Occipital lobe (tissue), 2 donors: ENCODE data around the gene SND1. TPM values are rescaled to one million over a fixed set of nuclear protein-coding genes. Genes with fewer than 3 reads are reported as not detected.

Source experiments
- DNase-seq: peaks from one replicate; lab custom pipeline; 2025; lab: John Stamatoyannopoulos, UW
- total RNA-seq: library from RNA; depleted of rRNA; stranded (reverse); fragments of >200 nt; gene quantifications from one replicate; pipeline ENCODE4 v1.2.3, GENCODE V29; 2014

The SND1 gene
- total RNA-seq, 1 donor from 2014 or later, result 65.8 TPM

DNA sequence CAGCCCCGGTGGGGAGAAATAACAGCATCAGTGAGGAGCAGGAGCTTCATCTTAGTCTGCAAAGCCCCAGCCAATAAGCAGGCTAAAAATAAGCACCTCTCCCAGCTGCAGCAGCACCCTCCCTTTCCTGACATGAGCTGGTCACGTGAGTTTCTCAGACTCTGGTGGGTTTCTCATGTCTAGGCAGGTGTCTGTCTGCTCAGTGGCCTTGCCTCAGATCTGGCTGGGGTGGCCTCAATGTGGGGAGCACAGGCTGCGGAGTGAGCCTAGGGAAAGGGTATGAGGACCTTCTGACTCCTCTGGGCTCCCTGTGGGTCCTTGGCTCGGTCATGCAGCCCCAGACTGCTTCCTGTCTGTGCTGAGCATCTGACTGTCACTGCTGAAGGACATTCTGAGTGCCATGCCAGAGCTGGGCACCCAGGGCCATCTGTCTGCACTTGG is 460.8 kb downstream of the SND1 start:
- no peak for DNase-seq

DNA sequence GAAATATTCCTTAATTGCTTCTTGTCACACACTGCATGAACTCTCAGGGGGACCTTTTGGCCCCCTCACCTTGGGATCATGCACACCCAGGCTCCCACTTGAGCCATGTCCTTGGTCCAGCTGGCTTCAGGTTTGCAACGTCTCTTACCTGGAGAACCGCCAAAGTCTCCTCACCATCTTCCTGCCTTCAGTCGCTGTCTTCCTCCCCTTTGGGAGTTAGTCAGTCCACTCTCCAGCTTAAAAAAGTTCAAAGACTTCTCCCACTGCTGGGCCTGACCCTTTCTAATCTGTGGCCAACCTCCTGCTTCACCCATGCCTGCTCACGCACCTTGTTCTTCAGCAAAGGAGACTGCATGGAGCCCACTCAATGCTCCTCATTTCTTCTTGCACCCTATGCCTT is 461.8 kb downstream of the SND1 start:
- no peak for DNase-seq

DNA sequence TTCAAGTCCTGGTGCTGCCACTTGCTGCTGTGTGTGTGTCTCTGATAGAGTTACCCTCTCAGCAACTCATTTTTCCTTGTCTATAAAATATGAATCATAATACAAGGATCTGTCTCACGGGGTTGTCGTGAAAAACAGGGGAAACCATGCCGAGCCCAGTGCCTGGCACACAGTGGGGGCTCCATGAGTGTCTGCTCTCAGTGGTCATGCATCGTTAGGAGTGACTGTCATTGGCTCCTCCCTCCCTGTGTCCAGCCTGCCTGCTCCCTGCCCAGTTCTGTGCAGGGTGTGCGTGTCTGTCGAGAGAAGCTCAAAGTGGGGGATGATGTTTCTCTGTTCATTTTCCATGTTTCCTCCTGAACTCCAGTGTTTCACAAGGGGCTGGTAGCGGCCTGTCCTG is 462.8 kb downstream of the SND1 start:
- DNase-seq, result no peak

DNA sequence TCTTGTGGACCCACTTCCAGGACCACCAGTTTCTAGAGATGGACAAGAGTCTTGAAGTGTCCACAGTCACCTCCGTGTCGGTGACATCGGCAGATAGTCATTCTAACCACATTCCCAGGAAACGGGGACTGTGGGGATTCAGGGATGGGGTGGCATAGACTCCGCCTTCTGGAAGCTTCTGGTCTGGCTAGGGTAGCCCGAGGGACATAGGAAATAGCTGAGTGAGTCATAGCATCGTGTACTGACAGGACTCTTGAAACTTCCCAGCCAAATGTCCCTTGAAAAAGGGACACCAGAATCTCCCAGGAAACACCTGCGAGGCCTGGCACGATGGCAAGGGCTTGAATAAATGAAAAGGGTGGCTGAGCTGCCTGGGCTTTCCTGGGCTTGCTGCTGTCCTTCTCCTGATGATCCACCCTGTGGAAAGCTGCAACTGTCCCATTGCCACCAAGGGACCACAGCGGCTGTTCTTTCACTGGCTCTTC is 463.4 kb downstream of the SND1 start:
- no peak for DNase-seq

DNA sequence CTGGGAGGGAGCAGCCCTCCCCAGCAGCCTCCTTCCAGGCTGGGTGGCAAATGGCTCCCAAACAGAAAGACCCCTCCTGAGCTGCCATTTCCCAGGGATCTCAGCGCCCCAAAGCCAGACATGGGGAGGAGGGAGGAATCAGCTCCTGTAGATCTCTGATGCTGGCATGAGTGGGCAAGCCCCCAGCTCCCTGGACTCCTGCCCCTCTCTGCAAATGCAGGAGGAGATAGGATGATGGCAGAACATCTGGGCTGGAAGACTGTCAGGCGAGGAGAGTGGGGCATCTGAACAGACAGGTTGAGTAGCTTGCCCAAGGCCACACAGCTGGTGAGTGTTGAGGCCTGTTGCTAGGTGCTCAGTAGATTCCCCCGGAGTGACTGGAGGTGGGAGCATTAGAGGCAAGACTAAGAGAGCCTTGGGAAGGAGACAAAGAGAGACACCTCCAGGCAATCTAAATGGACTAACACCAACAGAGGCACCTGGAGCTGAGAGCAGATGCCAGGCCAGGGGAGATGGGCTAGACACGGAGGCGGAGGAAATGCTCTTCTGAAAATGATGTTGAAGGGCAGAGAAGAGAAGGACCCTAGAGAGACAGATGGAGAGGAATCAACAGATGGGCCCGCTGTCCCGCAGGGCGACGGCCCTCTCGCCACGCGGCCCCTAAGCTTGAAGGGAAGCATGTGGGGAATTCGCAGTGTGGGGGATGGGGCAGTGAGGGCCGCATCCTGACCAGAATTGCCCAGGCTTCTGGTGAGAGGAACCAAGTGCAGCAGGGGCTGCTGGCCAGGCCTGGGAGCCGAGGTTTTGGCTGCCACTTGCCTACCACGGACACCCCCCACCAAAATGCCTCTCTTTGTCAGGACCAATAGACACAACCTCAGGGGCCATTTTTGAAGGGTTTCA is 464.1 kb downstream of the SND1 start:
- DNase-seq, result no peak

DNA sequence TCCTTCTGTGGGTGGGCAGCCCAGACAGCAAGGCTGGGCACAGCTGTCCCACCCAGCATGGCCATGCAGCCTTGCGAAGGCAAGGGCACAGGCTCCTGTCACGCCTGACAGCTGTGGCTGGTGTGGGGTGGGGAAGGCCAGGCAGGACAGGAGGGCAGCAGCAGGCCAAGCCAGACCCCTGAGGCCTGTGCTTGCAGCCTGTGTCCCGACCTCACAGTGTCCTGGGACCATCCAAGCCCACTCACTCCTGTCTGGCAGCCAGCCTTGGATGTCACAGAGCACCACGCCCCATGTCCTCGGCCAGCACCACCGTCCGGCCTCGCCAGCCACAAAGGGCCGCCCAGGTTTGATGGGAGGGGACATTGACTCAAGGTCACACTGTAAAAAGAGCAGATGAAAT is 464.7 kb downstream of the SND1 start:
- no peak for DNase-seq

DNA sequence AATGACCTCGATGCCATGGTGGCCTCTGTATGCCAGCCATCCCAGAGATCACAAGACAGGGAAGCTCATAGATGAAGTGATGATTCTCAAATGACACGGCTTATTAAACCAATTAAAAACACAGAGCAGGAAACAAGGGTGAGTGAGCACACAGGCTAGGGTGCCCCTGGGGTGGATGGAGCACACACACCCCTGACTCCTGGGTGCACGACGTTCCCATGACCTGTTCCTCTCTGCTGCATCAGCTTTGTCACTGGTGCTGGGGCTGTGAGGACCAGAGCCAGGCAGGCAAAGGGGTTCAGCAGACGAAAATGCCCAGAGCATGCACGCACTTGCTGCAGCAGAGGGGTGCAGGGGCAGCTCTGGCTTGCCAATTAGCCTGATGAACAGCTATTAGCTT is 465.7 kb downstream of the SND1 start:
- DNase-seq, result no peak

DNA sequence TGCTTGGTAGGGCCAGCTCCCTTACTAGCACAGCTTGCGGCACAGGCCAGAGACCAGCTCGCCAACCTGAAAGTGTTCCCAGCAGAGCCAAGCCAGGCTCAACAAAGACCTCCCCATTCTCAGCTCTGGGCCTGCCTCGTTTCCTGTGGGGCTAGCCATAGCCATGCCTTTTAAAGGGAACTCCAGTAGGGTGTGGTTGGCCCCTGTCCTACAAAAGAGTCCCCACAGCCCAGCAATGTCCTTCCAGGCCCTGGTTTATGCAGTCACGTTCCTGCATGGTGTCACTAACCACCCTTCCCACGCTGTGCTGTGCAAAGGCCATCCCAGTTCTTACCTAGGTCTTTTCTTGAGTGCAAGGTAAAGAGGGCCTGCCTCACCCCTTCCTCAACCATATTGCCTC is 467.0 kb downstream of the SND1 start:
- no peak for DNase-seq

DNA sequence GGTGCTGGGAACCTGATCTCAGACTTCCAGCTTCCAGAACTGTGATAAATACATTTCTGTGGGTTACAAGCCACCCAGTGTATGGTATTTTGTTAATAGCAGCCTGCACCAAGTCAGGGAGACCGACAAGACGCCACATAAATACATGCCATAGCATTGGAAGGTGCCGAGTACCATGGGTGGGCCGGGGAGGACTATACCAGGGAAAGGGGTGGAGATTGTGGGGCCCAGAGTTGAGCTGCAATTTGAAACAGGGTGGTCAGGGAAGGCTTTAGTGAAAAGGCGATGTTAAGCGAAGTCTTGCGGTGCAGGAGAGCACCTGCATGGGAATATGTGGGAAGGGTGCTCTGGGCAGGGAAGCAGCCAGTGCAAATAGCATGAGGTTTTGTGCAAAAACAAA is 468.1 kb downstream of the SND1 start:
- no peak for DNase-seq

DNA sequence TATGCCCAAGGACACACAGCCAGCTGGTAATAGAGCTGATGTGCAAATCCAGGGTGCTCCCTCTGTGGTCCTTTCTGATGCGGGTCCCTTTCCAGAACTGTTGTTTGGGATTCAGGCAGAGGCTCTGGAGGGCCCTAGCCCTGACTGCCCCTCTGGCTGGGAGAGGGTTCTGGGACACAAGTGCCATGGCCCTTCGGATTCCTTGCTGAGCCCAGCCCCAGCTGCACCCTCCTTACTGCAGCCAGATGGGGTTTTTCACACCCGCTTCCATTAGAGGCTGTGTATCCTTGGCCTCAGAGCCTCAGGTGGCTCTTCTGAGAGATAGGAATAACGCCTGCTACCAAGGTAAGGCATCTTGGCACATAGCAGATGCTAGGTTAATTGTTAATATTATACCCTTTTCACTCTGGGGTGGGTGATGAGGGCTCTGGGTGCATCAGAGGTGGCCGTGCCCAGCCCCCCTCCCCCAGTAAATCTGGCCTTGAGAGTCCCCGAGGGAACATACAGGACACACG is 469.0 kb downstream of the SND1 start:
- DNase-seq, result no peak

DNA sequence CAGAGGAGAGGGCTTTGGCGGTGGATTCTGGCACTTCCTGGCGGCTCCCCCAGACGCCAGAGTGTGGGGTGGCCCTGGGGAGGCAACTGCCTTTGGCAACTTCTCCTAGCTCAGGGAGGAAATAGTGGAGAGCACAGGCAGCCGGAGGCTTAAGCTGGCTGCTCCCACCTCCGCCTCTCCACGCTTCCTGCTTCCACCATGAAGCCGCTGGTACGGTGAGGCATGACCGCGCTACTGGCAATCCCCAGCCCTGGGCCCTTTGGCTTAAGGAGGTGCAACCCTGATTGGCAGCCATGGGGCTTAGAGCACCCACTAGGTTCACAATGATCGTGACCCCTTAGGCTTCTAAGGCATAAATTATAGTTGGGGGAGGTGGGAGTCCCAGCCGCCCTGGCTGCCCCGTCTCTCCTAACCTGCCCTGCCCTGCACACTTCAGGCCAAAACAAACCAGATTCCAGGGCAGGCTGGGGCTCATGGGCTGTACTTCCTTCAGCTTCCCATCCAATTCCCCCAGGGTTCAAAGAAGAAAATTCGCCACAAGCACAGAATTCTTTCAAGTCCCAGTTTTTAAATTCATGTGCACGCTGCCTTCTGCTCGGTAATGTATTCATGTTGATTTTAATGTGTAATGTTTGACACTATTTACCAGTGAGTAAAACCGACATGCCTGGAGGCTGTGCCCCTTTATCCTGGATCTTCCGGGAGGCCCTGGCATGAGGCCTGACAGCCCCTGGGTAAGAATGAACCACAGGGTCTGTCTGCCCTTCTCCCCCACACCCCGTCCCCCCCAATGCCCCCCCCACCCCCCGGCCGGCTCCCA is 469.9 kb downstream of the SND1 start:
- no peak for DNase-seq

DNA sequence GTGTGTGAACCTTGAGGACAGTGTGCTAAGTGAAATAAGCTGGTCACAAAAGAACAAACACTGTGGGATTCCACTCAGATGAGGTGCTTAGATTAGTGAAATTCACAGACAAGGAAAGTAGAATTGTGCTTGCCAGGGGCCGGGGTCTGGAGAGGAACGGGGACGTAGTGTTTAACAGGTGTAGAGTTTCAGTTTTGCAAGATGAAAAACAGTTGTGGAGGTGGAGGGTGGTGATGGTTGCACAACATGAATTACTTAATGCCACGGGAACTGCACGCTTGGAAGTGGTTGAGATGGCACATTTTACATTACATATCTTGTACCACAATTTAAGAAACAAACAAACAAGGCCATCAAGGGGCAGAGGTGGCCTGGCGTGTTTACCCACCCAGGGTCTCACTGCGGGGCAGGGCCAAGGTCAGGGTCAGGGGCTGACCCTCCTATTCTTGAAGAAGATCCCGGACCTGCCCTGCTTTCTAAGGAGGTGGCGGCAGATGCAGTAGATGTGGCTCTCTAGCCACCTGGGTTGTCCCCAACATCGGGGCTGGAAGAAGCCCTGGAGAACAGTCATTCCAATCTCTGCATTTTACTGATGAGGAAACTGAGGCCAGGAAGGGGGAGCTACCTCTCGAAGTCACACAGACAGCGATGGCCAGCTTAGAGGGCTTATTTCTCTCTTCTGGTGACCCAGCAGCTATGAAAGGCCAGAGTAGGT is 470.7 kb downstream of the SND1 start:
- no peak for DNase-seq

DNA sequence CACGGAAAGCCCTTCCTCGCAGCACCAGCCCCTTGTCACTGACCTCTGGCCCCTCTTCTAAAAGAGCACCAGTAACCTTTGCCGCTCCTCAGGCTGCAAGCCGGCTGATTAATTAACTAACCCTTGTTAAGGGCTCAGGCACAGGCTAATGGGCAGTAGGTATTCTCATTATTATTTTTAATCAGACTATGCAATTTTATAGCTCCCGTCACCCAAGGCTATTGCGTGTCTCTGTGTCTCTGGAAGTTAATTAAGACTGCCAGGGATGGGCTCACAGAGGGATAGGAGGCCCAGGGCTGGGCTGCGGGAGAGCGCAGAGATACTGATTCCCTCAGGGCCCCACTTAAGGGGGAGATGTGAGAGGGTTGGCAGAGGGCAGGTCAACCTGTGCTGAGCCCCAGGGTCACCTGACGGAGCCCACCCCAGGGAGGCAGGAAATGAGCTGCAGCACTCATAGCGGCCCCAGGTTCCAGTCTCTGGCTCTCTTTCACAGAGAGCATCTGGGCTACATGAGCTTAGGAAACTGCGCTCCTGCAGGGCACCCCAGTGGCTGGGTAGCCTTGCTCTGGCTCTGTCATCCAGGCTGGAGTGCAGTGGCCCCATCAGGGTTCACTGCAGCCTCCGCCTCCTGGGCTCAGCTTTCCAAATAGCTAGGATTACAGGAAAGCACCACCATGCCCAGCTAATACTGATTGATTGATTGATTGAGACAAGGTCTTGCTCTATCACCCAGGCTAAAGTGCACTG is 471.5 kb downstream of the SND1 start:
- DNase-seq, result no peak

DNA sequence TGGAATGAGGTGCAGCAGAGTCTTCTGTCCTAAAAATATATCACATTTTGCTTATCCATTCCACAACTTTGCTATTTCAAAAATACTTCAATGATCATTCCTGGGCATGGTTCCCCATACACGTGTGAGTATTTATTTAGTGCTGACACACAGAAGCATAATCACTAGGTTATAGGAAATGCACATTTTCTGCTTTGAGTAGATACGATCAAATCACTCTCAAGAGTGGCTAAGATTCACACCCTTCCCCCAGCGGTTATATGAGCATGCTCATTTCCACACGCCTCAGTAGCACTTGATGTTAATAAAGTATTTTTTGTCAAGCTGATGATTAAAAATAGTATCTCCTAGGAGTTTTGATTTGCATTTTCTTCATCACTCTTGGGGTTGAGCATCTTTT is 472.8 kb downstream of the SND1 start:
- no peak for DNase-seq

DNA sequence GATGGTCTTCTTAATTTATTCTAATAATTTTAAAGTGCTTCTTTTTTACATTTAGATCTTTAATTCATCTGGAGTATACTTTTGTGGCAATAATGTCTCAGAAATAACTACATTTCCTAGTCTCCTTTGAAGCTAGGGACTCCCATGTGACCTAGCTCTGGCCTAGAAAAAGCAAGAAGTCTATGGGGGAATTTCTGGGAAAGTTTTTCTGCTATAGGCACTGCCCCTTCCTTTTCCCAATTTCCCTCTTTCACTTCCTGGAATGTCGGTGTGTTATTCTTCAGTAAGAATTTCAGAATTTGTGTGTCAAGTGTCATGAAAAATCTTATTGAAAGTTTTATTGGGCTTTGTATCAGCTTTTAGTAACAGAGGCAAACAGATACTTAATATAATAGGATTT is 473.8 kb downstream of the SND1 start:
- DNase-seq, result no peak

DNA sequence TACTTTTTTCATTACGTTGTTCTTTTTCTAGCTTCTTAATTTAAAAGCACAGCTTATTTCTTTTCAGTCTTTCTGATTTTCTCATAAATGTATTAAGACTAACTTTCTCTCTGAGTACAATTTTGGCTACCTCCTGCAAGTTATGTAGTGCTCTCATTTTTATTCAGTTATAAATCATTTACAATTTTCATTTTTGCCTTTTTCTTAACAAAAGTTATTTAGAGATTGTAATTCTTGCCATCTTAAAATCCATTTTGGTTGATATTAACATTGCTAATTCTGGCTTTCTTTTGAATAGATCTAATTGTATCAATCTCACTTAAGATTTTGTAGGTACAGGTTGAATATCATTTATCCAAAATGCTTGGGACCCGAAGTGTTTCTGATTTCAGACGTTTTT is 476.4 kb downstream of the SND1 start:
- no peak for DNase-seq

DNA sequence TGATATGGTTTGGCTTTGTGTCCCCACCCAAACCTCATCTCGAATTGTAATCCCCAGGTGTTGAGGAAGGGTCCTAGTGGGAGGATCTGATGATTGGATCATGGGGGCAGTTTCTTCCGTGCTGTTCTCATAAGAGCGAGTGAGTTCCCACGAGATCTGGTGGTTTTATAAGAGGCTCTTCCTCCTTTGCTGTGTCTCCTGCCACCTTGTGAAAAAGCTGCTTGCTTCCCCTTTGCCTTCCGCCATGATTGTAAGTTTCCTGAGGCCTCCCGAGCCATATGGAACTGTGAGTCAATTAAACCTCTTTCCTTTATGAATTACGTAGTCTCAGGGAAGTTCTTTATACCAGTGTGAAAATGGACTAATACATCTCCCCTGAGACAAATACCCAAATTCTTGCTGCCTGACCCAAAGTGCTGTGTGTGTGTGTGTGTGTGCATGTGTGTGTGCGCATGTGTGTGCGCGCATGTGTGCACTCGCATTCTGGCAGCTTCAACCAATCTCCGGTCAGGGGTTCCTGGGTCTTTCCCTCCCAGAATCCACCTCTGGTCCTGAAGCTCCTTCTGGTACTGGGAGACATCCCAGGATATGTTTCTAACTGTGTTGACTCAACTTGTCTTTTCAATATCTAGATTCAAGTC is 477.4 kb downstream of the SND1 start:
- no peak for DNase-seq

DNA sequence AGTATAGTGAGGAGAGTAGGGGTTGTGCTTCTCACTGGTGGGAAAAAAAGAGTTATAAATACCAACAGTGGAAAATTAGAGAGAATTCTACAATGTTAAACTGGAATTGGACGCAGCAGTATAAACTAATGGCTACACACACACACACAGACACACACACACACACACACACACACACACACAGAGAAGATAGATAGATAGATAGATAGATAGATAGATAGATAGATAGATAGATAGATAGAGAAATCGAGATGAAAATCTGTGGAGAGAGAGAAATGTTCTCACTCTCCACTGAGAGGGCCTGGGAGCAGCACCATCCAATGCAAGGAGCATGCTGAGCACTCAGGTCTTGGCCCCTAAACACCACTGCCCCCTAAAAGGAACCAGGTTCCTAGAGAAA is 479.1 kb downstream of the SND1 start:
- DNase-seq, result no peak

DNA sequence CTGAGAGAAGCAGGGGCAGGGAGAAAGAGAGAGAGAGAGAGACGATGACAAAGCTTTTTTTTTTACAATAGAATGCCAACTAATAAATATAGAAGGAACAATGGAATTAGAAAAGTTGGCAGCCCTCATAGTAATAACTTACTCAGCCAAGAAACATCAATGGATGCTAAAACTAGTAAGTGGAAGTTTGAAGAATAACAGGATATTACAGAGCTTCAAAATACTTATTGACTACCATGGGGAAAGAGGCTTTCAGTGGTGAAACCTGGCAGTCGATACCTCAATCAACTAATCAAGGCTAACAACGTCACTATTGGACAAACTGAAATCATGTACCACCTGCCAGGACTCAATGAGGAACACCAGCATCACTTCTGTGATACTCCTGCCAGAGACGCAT is 479.7 kb downstream of the SND1 start:
- DNase-seq, result no peak

DNA sequence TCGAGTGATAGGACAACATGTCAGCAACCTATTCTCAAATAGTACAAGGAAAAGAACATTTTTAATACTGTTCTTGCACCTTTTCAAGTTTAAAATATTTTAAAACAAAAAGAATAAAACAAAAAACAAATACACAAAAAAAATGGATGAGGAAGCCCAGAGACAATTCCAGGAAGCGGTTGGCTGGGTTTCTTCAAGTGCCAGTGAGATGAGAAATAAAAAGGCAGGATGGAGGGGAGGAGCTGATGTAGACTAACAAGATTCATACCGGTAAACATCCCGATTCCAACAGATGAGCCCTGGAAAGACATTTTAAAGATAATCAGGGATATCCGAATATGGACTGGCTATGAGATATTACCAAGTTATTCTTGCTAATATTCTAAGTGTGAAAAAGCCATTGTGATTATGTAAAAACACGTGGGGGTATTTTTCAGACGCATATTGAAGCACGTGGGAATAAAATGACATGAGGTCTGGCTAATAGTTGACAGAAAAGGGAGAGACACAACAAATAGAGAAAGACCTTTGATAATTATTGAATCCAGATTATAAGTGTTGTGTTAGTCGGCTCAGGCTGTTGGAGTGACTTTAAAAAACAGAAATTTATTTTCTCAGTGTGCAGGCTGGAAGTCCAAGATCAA is 480.6 kb downstream of the SND1 start:
- DNase-seq, result no peak
